GM23338 (cell line): ENCODE data around the gene BUB1B.

ENCODE experiments used
- CREB1 ChIP-seq: fragments of 250-450 bp; sonication (Bioruptor Pico); IDR thresholded peaks from 2 replicates; pipeline ENCODE4 v1.5.0; 2020; ENCODE audit warnings: low read depth, mild to moderate bottlenecking, moderate library complexity
- CTCF ChIP-seq, 2 experiments: fragments of 200-600 bp in 1 of 2; sonication (generic) in 1 of 2; conservative IDR thresholded peaks; 2 replicates each; pipeline versions ENCODE4 v1.5.1 to v1.6.1; 2016 to 2017; ENCODE audit warnings: antibody characterized with exemption in 2 of 2, low read depth in 2 of 2, mild to moderate bottlenecking in 2 of 2, moderate library complexity in 1 of 2
- ETS1 ChIP-seq: IDR thresholded peaks from 2 replicates; pipeline ENCODE4 v1.6.1; 2016; ENCODE audit warnings: antibody characterized with exemption
- EZH2 ChIP-seq: fragments of 200-600 bp; sonication (generic); IDR thresholded peaks from one replicate; pipeline ENCODE4 v1.8.0; 2017; ENCODE audit warnings: antibody characterized with exemption, mild to moderate bottlenecking, low read depth; ENCODE audit not compliant: unreplicated experiment
- EZH2phosphoT487 ChIP-seq: fragments of 200-600 bp; sonication (generic); IDR thresholded peaks from one replicate; pipeline ENCODE4 v1.8.1; 2018; ENCODE audit warnings: antibody characterized with exemption; ENCODE audit not compliant: unreplicated experiment
- JUNB ChIP-seq: IDR thresholded peaks from one replicate; pipeline ENCODE4 v1.6.1; 2016; ENCODE audit warnings: antibody characterized with exemption; ENCODE audit not compliant: unreplicated experiment
- NANOG ChIP-seq: IDR thresholded peaks from 2 replicates; pipeline ENCODE4 v1.6.1; 2016; ENCODE audit warnings: antibody characterized with exemption, borderline replicate concordance
- POLR2AphosphoS5 ChIP-seq: IDR thresholded peaks from 2 replicates; pipeline ENCODE4 v1.6.1; 2016; ENCODE audit warnings: antibody characterized with exemption, low read depth
- REST ChIP-seq: IDR thresholded peaks from one replicate; pipeline ENCODE4 v1.6.1; 2018; ENCODE audit warnings: antibody characterized with exemption; ENCODE audit not compliant: unreplicated experiment
- STAT1 ChIP-seq: IDR thresholded peaks from one replicate; pipeline ENCODE4 v1.6.1; 2016; ENCODE audit warnings: antibody characterized with exemption; ENCODE audit not compliant: unreplicated experiment
- ZNF114 ChIP-seq: fragments of 250-450 bp; sonication (Bioruptor Pico); IDR thresholded peaks from 2 replicates; pipeline ENCODE4 v1.5.0; 2020; ENCODE audit warnings: mild to moderate bottlenecking, moderate library complexity
- ZNF331 ChIP-seq: fragments of 250-450 bp; sonication (Bioruptor Pico); IDR thresholded peaks from 2 replicates; pipeline ENCODE4 v1.5.0; 2020; ENCODE audit warnings: low read depth, mild to moderate bottlenecking, moderate library complexity
- ZNF462 ChIP-seq: fragments of 250-450 bp; sonication (Bioruptor Pico); IDR thresholded peaks from 2 replicates; pipeline ENCODE4 v1.5.0; 2020; ENCODE audit warnings: mild to moderate bottlenecking, moderate library complexity

- TF ChIP-seq POLR2AphosphoS5, result no peak
- TF ChIP-seq CTCF (conservative IDR thresholded peaks at IDR 0.05; ENCODE audit: low read depth in 2 of 2), result no peak
- no peak for TF ChIP-seq REST
- no peak for TF ChIP-seq EZH2
- TF ChIP-seq EZH2phosphoT487, result no peak
- no peak for TF ChIP-seq CREB1 (CRISPR knock-in tag)
- TF ChIP-seq NANOG, result no peak
- TF ChIP-seq ETS1, result no peak
- no peak for TF ChIP-seq STAT1
- TF ChIP-seq JUNB, result no peak
- TF ChIP-seq ZNF331, result no peak
- no peak for TF ChIP-seq ZNF462 (CRISPR knock-in tag)
- TF ChIP-seq ZNF114, result no peak
Measured at GRCh38 chr15:40182358-40183029, 21.6 kb downstream of the BUB1B start.
